Ovary (tissue), 10 donors: ENCODE data around the gene PEX5. TPM values are rescaled to one million over a fixed set of nuclear protein-coding genes. Genes with fewer than 3 reads are reported as not detected.

Experiments
- DNase-seq, 5 donors: peaks; one replicate each; pipeline ENCODE4 v3.0.0-alpha.2; 2019 to 2020
- H3K27ac ChIP-seq, 2 donors: fragments of 200-600 bp; one replicate each; pipeline versions ENCODE4 v1.5.1 to v1.8.0; 2019 to 2022
- H3K27me3 ChIP-seq: fragments of 200-600 bp; one replicate; pipeline ENCODE4 v1.8.0; 2022
- H3K36me3 ChIP-seq: fragments of 200-600 bp; sonication (generic); one replicate; pipeline ENCODE4 v1.5.1; 2019
- H3K4me1 ChIP-seq: one replicate; pipeline ENCODE4 v1.8.1; 2013; ENCODE audit warnings: mild to moderate bottlenecking, moderate library complexity; ENCODE audit not compliant: insufficient read depth
- H3K4me3 ChIP-seq: fragments of 200-600 bp; sonication (generic); one replicate; pipeline ENCODE4 v1.5.1; 2017
- H3K9me3 ChIP-seq, 2 donors: fragments of 200-600 bp in 1 of 2; sonication (generic) in 1 of 2; one replicate each; pipeline versions ENCODE4 v1.5.1 to v1.8.1; 2013 to 2019; ENCODE audit warnings: mild to moderate bottlenecking in 1 of 2, moderate library complexity in 1 of 2
- EP300 ChIP-seq: sonication (generic); formaldehyde crosslinking; IDR thresholded peaks from one replicate; pipeline ENCODE4 v1.6.1; 2017; ENCODE audit warnings: antibody characterized with exemption
- POLR2A ChIP-seq: fragments of 450-650 bp; IDR thresholded peaks from one replicate; pipeline ENCODE4 v1.6.1; 2017; ENCODE audit warnings: antibody characterized with exemption, mild to moderate bottlenecking, moderate library complexity
- WGBS, 3 donors: extraction: QIAGEN DNeasy Blood & Tissue Kit in 1 of 3; methylation state at CpG; one replicate each; pipeline versions ENCODE4 v1.1.5 to v1.1.7; 2013 to 2017; 5-methylcytosine and 5-hydroxymethylcytosine counted together
- intact Hi-C, 4 donors: fragments of 100-400 bp; cut with DNase I; formaldehyde crosslinking; loops; one replicate each; pipeline versions ENCODE4 v1.11.0 to v1.15.1; 2022 to 2023
- long read RNA-seq, 3 donors: library from polyadenylated mRNA in 2 of 3; unstranded in 2 of 3; transcript quantifications; one replicate each; pipeline ENCODE4 v2.0.0 and lab custom pipeline, GENCODE V29; 2021 to 2026
- polyA plus RNA-seq, 2 donors: library from polyadenylated mRNA; stranded (reverse); fragments of 200-250 nt in 1 of 2; fragments of 350-450 nt in 1 of 2; fragmentation: Illumina TruSeq in 1 of 2; extraction: RNeasy Lipid Tissue Mini Kit (QIAGEN cat#74804) in 1 of 2; gene quantifications; one replicate each; pipeline ENCODE4 v1.2.3, GENCODE V29; 2013 to 2014
- total RNA-seq, 7 donors: library from RNA; depleted of rRNA in 2 of 7; stranded (reverse); fragments of >200 nt in 2 of 7; fragmentation: NEBNext Ultra II Directional in 3 of 7; extraction: Animal tissue kit (Norgen Biotek cat#: 25700) in 3 of 7; gene quantifications; one replicate each; pipeline versions ENCODE4 v1.1.0 to v1.2.4, GENCODE V29; 2016 to 2023
- TF ChIP-seq, protein P1 (sequence below), 3 donors: fragments of 450-650 bp in 2 of 3; fragments of 200-600 bp in 1 of 3; IDR thresholded peaks; one replicate each; pipeline versions ENCODE4 v1.5.1 to v1.8.0; 2016 to 2022; ENCODE audit warnings: antibody characterized with exemption in 3 of 3, mild to moderate bottlenecking in 1 of 3
- donor health status: DM: no; HTN: no; CAD: no; lungs with moderate emphysema.
- donor health status: DM: no; HTN: no; CAD: no.
- donor health status: Bipolar disorder and iron deficiency.
- donor health status: DM: yes; HTN: yes; CAD: no.
- donor health status: DM: no; HTN: no; CAD: no.
- donor health status: DM: yes; HTN: yes; CAD: no.

PEX5 gene
- total RNA-seq = 10 to 100 TPM; 23.0 to 71.4 (median 59.8) TPM
- polyA plus RNA-seq = 10 to 100 TPM; 28.8 to 35.6 TPM
- long read RNA-seq, donor 1, partial matches to known transcripts = 3 of 10 reads
- long read RNA-seq, donor 1, other reads (novel, unspliced or antisense) = 5 of 10 reads
- long read RNA-seq, donor 2, transcript PEX5-201 (15 exons, 3,252 nt) = major isoform, 5 of 40 reads
- long read RNA-seq, donor 2, partial matches to known transcripts = 34 of 40 reads
- long read RNA-seq, donor 2, other reads (novel, unspliced or antisense) = 0 of 40 reads
- long read RNA-seq, donor 3, partial matches to known transcripts = 6 of 27 reads
- long read RNA-seq, donor 3, other reads (novel, unspliced or antisense) = 17 of 27 reads

DNA sequence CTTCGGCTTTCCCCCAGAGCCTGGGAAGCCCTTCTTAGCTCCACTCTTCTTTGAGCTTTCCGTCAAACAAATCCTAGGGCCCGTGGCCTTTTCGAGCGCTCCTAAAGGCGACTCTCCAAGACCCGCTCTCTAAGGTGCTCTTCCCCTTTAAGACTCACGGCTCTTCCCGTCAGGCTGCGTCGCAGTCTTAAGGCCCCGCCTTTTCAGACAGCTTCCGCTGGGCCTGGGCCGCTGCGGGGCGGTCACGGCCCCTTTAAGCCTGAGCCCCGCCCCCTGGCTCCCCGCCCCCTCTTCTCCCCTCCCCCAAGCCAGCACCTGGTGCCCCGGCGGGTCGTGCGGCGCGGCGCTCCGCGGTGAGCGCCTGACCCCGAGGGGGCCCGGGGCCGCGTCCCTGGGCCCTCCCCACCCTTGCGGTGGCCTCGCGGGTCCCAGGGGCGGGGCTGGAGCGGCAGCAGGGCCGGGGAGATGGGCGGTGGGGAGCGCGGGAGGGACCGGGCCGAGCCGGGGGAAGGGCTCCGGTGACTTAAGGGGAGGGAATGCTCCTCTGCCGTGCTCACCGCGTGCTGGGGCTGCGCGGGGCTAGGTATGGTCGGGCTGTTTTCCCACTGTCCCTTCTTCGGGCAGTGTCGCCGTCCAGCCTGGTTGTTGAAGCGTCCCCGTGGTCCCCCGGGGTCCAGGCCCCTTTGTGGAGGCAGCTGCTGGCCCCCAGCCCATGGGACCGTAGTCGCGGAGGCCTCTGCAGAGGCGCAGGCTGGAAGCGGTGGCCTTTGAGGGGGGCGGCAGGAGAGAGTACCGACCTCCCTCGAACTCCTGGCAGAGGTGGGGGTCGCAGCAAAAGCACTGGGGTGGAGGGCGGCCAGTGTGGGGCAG is at the start of gene PEX5:
TSS of gene PEX5 (plus strand) at position 289 of the 870 bp plus-strand sequence. CDS start 692 bp downstream, outside the sequence.
- Histone ChIP-seq H3K27ac (peak within 1 kb of the TSS; percentile 81 to 87), H3K4me3 (peak within 1 kb of the TSS; percentile 77), H3K9me3 (no peaks in the 10 kb centered on the region), H3K36me3 (no peaks in the 10 kb centered on the region), H3K27me3 (no peaks in the 10 kb centered on the region), H3K4me1 (peaks cover 8% of the 10 kb centered on the region)
- intact Hi-C loops = no loop called here
- TF ChIP-seq, protein P1, sequence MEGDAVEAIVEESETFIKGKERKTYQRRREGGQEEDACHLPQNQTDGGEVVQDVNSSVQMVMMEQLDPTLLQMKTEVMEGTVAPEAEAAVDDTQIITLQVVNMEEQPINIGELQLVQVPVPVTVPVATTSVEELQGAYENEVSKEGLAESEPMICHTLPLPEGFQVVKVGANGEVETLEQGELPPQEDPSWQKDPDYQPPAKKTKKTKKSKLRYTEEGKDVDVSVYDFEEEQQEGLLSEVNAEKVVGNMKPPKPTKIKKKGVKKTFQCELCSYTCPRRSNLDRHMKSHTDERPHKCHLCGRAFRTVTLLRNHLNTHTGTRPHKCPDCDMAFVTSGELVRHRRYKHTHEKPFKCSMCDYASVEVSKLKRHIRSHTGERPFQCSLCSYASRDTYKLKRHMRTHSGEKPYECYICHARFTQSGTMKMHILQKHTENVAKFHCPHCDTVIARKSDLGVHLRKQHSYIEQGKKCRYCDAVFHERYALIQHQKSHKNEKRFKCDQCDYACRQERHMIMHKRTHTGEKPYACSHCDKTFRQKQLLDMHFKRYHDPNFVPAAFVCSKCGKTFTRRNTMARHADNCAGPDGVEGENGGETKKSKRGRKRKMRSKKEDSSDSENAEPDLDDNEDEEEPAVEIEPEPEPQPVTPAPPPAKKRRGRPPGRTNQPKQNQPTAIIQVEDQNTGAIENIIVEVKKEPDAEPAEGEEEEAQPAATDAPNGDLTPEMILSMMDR (IDR thresholded peaks at IDR 0.05) = no peak
- TF ChIP-seq POLR2A = peak; percentile 26
- peak; percentile 85 to 89 (median 88) for DNase-seq
- WGBS, 3 donors = 0% methylated on average over 38 to 68 of the region's 68 CpGs

DNA sequence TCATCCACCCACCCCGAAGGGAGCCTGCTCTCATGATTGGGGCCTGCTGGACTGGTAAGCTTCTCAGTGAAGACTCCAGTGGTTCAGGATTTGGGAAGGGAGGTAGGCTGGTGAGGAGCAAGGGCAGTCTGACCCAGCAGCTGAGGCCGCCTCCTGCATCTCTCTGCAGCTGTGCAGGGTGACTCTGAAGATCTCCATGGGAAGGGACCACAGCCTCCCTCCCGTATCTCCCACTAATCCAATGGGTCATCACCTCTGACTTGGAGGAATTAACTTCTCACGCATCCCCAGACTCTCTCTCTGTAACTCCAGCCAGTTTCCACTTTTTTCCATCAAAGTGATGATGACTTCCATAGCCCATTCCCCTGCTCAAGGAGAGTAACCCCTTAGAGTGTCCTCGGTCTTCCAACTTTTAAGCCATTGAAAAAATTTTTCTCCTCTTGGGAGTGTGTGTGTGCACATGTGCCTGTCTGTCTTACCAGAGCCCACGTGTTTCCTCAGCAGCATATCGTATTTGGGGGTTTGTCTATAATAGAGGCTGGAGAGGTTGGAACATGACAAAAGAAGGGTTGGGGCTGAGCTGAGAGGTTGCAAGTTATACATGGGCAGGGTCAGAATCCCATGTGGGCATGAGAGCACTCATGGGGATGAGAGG is 48.0 kb upstream of the PEX5 start:
- intact Hi-C loops = no loop called here
- Histone ChIP-seq H3K4me1 (no peaks in the 10 kb centered on the region), H3K4me3 (no peak overlapping the region), H3K27ac (no peak overlapping the region), H3K36me3 (no peaks in the 10 kb centered on the region), H3K27me3 (no peaks in the 10 kb centered on the region), H3K9me3 (no peaks in the 10 kb centered on the region)
- no peak for DNase-seq
- TF ChIP-seq POLR2A (no peak), EP300 (no peak)
- WGBS, 3 donors = 84 to 91% (median 88%) methylated on average over 7 of the region's 7 CpGs

DNA sequence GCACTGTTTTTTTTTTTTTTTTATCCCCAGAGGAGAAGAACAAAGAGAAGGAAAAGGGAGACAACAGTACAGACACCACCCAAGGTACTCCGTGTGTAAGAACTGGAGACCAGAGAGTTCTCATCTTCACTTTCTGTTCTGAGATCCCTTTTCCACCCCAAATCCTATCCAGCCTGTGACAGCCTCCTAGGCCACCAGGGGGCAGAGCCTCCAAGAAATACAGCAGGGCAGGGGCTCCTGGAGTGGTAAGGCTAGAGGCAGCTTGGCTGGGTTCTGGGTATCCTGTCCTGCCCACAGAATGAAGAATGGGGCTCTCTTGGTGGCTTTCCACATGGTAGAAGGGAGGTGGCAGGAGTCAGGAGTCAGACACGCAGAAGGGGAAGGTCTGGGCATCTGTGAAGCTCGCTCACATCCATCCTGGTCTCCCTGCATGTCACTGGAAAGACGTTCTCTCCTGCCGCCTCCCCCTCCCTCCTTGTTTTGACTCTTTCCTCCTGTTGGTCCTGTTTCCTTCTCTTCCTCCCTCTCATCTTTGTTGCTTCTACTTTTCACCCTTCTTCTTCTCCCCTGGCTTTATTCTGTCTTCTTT is 47.3 kb upstream of the PEX5 start:
- TF ChIP-seq EP300 = no peak
- TF ChIP-seq, protein P1 (IDR thresholded peaks at IDR 0.05) = peak in 2 of 3 donors; percentile 6 to 35
- TF ChIP-seq POLR2A = no peak
- Histone ChIP-seq H3K27me3 (no peaks in the 10 kb centered on the region), H3K9me3 (no peaks in the 10 kb centered on the region), H3K4me1 (no peaks in the 10 kb centered on the region), H3K4me3 (no peak overlapping the region), H3K36me3 (no peaks in the 10 kb centered on the region), H3K27ac (no peak overlapping the region)
- intact Hi-C loops = no loop called here
- peak in 2 of 5 donors; percentile 33 to 52 for DNase-seq
- 59 to 70% (median 66%) methylated on average over 5 of the region's 5 CpGs for WGBS, 3 donors

DNA sequence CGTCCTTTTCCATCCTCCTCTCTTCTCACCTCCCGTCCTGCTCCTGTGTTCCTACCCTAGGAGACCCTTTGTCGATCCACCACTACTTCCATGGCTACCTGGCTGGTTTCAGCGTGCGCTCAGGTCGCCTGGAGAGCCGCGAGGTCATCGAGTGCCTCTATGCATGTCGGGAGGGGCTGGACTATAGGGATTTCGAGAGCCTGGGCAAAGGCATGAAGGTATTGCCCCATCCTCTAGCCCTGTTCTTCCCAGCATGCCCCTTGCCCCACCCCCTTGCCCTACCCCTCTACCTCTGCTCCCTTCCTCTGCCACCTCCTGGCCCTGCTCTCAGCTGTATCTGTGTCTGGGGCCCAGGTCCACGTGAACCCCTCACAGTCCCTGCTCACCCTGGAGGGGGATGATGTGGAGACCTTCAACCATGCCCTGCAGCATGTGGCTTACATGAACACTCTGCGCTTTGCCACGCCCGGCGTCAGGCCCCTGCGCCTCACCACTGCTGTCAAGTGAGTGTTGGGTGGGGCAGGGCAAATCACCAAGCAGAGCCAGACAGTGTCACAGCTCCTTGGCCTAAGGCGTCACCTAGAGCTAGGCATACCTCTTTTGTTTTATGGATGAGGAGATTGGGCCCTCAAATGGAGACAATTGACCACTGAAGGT is 46.5 kb upstream of the PEX5 start:
- H3K4me3 ChIP-seq = no peak overlapping the region
- H3K27me3 ChIP-seq = no peaks in the 10 kb centered on the region
- no peak overlapping the region for H3K27ac ChIP-seq
- H3K4me1 ChIP-seq = no peaks in the 10 kb centered on the region
- intact Hi-C loops = no loop called here
- TF ChIP-seq POLR2A (no peak), EP300 (no peak)
- TF ChIP-seq, protein P1 (IDR thresholded peaks at IDR 0.05) = no peak
- DNase-seq = peak in 1 of 5 donors; percentile 30
- 94 to 95% (median 95%) methylated on average over 18 of the region's 18 CpGs for WGBS, 3 donors
- no peaks in the 10 kb centered on the region for H3K36me3 ChIP-seq
- no peaks in the 10 kb centered on the region for H3K9me3 ChIP-seq
